WTC11 (cell line): ENCODE data around the gene SH3BP4. TPM values are rescaled to one million over a fixed set of nuclear protein-coding genes. Genes with fewer than 3 reads are reported as not detected.

ENCODE experiments used
- ATAC-seq: fragments of 200-7000 bp; cut with Tn5 transposase; 2 replicates; pipeline ENCODE4 v1.10.0; 2021; ENCODE audit warnings: mild to moderate bottlenecking, moderate library complexity
- CTCF ChIA-PET: fragments of 300-600 bp; sonication (Branson Sonifier 250); formaldehyde crosslinking; loops from one replicate; lab custom pipeline; 2021; ENCODE audit warnings: antibody characterized with exemption; lab: Charles Lee
- POLR2A ChIA-PET: fragments of 350-600 bp; sonication (Branson Sonifier 250); formaldehyde crosslinking; loops from one replicate; lab custom pipeline; 2021; ENCODE audit warnings: antibody characterized with exemption; lab: Charles Lee
- DNase-seq: peaks from one replicate; pipeline ENCODE4 v3.0.0; 2021; ENCODE audit warnings: low spot score
- H3K27ac Mint-ChIP-seq: 2 replicates; pipeline ENCODE4 v1.8.0; 2021; ENCODE audit warnings: mixed read lengths
- H3K27me3 Mint-ChIP-seq: 2 replicates; pipeline ENCODE4 v1.8.0; 2021; ENCODE audit warnings: low read depth, mild to moderate bottlenecking, moderate library complexity, mixed read lengths
- H3K36me3 Mint-ChIP-seq: 2 replicates; pipeline ENCODE4 v1.8.0; 2021; ENCODE audit warnings: mixed read lengths
- H3K4me1 Mint-ChIP-seq: 2 replicates; pipeline ENCODE4 v1.8.0; 2022; ENCODE audit warnings: mixed read lengths
- H3K4me3 Mint-ChIP-seq: 2 replicates; pipeline ENCODE4 v1.8.0; 2021; ENCODE audit warnings: mild to moderate bottlenecking, moderate library complexity, mixed read lengths
- H3K9me3 Mint-ChIP-seq: 2 replicates; pipeline ENCODE4 v1.8.0; 2021; ENCODE audit warnings: mixed read lengths
- ARID4B ChIP-seq: sonication (generic); formaldehyde crosslinking; IDR thresholded peaks from 2 replicates; pipeline ENCODE4 v1.8.0; 2023; ENCODE audit warnings: missing genetic modification reagents, mild to moderate bottlenecking, borderline replicate concordance
- CREM ChIP-seq: sonication (generic); formaldehyde crosslinking; IDR thresholded peaks from 2 replicates; pipeline ENCODE4 v1.8.1; 2022; ENCODE audit warnings: mild to moderate bottlenecking, missing genetic modification reagents, moderate library complexity
- ESRRA ChIP-seq: sonication (generic); formaldehyde crosslinking; IDR thresholded peaks from 2 replicates; pipeline ENCODE4 v1.8.1; 2022; ENCODE audit warnings: mild to moderate bottlenecking, missing genetic modification reagents, borderline replicate concordance
- ETV6 ChIP-seq: sonication (generic); formaldehyde crosslinking; IDR thresholded peaks from 2 replicates; pipeline ENCODE4 v1.8.1; 2022; ENCODE audit warnings: mild to moderate bottlenecking, missing genetic modification reagents
- NFYB ChIP-seq: sonication (generic); formaldehyde crosslinking; conservative IDR thresholded peaks from 2 replicates; pipeline ENCODE4 v1.8.0; 2022; ENCODE audit warnings: low read depth, missing genetic modification reagents
- SP1 ChIP-seq: sonication (generic); formaldehyde crosslinking; conservative IDR thresholded peaks from 2 replicates; pipeline ENCODE4 v1.8.1; 2022; ENCODE audit warnings: missing genetic modification reagents
- TEAD1 ChIP-seq: sonication (generic); formaldehyde crosslinking; IDR thresholded peaks from 2 replicates; pipeline ENCODE4 v1.8.0; 2022; ENCODE audit warnings: mild to moderate bottlenecking, missing genetic modification reagents
- USF1 ChIP-seq: sonication (generic); formaldehyde crosslinking; IDR thresholded peaks from 2 replicates; pipeline ENCODE4 v1.8.0; 2022; ENCODE audit warnings: mild to moderate bottlenecking, missing genetic modification reagents
- ZNF416 ChIP-seq: fragments of 250-450 bp; sonication (Bioruptor Pico); IDR thresholded peaks from 2 replicates; pipeline ENCODE4 v1.9.0; 2021; ENCODE audit warnings: mild to moderate bottlenecking, inconsistent platforms
- ZNF423 ChIP-seq: fragments of 250-450 bp; sonication (Bioruptor Pico); IDR thresholded peaks from 2 replicates; pipeline ENCODE4 v2.1.2; 2022; ENCODE audit warnings: mild to moderate bottlenecking, moderate library complexity
- total RNA-seq: library from RNA; stranded (reverse); gene quantifications from 3 replicates; pipeline ENCODE4 v1.2.3, GENCODE V29; 2021

SH3BP4 gene
- total RNA-seq, 1 experiment from 2014 or later: 44.4 TPM

- POLR2A ChIA-PET: no interaction called here
- Mint-ChIP-seq H3K4me1 (peaks cover 68% of the 10 kb centered on the region), H3K36me3 (no peaks in the 10 kb centered on the region), H3K27me3 (peaks cover 39% of the 10 kb centered on the region), H3K4me3 (peak overlapping the region; percentile 84), H3K9me3 (no peaks in the 10 kb centered on the region), H3K27ac (peak overlapping the region; percentile 61)
- CTCF ChIA-PET: no interaction called here
- no peak for TF ChIP-seq ETV6
- TF ChIP-seq CREM: no peak
- TF ChIP-seq ESRRA: no peak
- peak; percentile 27; the same call in 1 of the 2 replicates for TF ChIP-seq ARID4B
- TF ChIP-seq SP1 (CRISPR knock-in tag): no peak
- TF ChIP-seq ZNF423 (CRISPR knock-in tag): no peak
- ATAC-seq: no peak
- peak; percentile 12 for DNase-seq
Measured at GRCh38 chr2:234953116-234954031, 1.6 kb downstream of the SH3BP4 start.

- TF ChIP-seq SP1 (CRISPR knock-in tag) (no peak), USF1 (CRISPR knock-in tag) (0 out of 2 replicates have a peak, but pooled peaks have one; percentile 10), TEAD1 (CRISPR knock-in tag) (0 out of 2 replicates have a peak, but pooled peaks have one; percentile 16), CREM (no peak), ARID4B (no peak)
- Mint-ChIP-seq H3K27ac (peak overlapping the region; percentile 90), H3K4me1 (peaks cover 80% of the 10 kb centered on the region), H3K4me3 (peak overlapping the region; percentile 84), H3K27me3 (peaks cover 27% of the 10 kb centered on the region), H3K36me3 (no peaks in the 10 kb centered on the region), H3K9me3 (no peaks in the 10 kb centered on the region)
- ChIA-PET POLR2A (no interaction called here), CTCF (interaction anchor here (0.7 to 1.4 kb wide), 6 partner anchors 9 to 409 kb away, joined by 3 to 5 read pairs (median 3); no protein-coding TSS in a partner anchor)
- DNase-seq (peak; percentile 20), ATAC-seq (peak; percentile 9)
Measured at GRCh38 chr2:234954551-234954992, 2.8 kb downstream of the SH3BP4 start.

- DNase-seq: peak; percentile 24
- peaks cover 21% of the 10 kb centered on the region for H3K27me3 Mint-ChIP-seq
- peak overlapping the region; percentile 84 for H3K4me3 Mint-ChIP-seq
- TF ChIP-seq NFYB (no peak), ZNF416 (CRISPR knock-in tag) (0 out of 2 replicates have a peak, but pooled peaks have one; percentile 50)
- ChIA-PET POLR2A (interaction anchor here (0.5 kb wide), 1 partner anchor 272 kb away, joined by 4 read pairs; no protein-coding TSS in a partner anchor), CTCF (interaction anchor here (0.7 to 1.4 kb wide), 6 partner anchors 9 to 410 kb away, joined by 3 to 5 read pairs (median 3); no protein-coding TSS in a partner anchor)
- peaks cover 81% of the 10 kb centered on the region for H3K4me1 Mint-ChIP-seq
- H3K27ac Mint-ChIP-seq: peak overlapping the region; percentile 90
- H3K36me3 Mint-ChIP-seq: no peaks in the 10 kb centered on the region
- ATAC-seq: no peak
- H3K9me3 Mint-ChIP-seq: no peaks in the 10 kb centered on the region
Measured at GRCh38 chr2:234955091-234955591, 3.3 kb downstream of the SH3BP4 start.
